ENCODE data around the gene TEX261. TPM values are rescaled to one million over a fixed set of nuclear protein-coding genes. Genes with fewer than 3 reads are reported as not detected.

The TEX261 gene
- total RNA-seq, 1 donor from 2014 or later, result 44.7 TPM

GRCh38 chr2:70986499-70987189, 8.0 kb downstream of the TEX261 start:
- H3K4me3 ChIP-seq (ENCODE audit: insufficient read depth, low read depth, low read length), result no peak overlapping the region
- H3K27ac ChIP-seq (ENCODE audit: low read depth, low read length), result no peak overlapping the region
- no peaks in the 10 kb centered on the region for H3K27me3 ChIP-seq (ENCODE audit: insufficient read depth, low read length)
- Mint-ChIP-seq H3K27ac (ENCODE audit: unreplicated experiment) (no peak overlapping the region), H3K27me3 (ENCODE audit: low read depth, unreplicated experiment) (peaks cover 5% of the 10 kb centered on the region), H3K4me1 (ENCODE audit: low read depth, unreplicated experiment) (no peaks in the 10 kb centered on the region), H3K36me3 (ENCODE audit: low read depth, unreplicated experiment) (peaks cover 24% of the 10 kb centered on the region), H3K9me3 (ENCODE audit: unreplicated experiment) (no peaks in the 10 kb centered on the region), H3K4me3 (ENCODE audit: unreplicated experiment) (no peak overlapping the region)
- peaks cover 12% of the 10 kb centered on the region for H3K36me3 ChIP-seq (ENCODE audit: insufficient read depth, low read length)
- no peaks in the 10 kb centered on the region for H3K4me1 ChIP-seq (ENCODE audit: insufficient read depth, low read length)
- no peak for FAIRE-seq
- H4K20me1 ChIP-seq (ENCODE audit: insufficient read depth, low read length), result peaks cover 51% of the 10 kb centered on the region
- no peak overlapping the region for H2AFZ ChIP-seq (ENCODE audit: low read depth, low read length)
- H3K79me2 ChIP-seq (ENCODE audit: insufficient read depth, low read length), result peaks cover 12% of the 10 kb centered on the region
- H3K4me2 ChIP-seq (ENCODE audit: low read length), result no peak overlapping the region
- H3K9ac ChIP-seq (ENCODE audit: low read length), result no peak overlapping the region
- H3K9me3 ChIP-seq (ENCODE audit: insufficient read depth, low read depth, low read length), result no peaks in the 10 kb centered on the region
- DNase-seq (ENCODE audit: low read depth), result no peak
- TF ChIP-seq CTCF (IDR thresholded peaks at IDR 0.05; ENCODE audit: insufficient read depth, low read depth, low read length) (no peak), EZH2 (IDR thresholded peaks at IDR 0.05; ENCODE audit: insufficient read depth, low read length) (no peak)

DNA sequence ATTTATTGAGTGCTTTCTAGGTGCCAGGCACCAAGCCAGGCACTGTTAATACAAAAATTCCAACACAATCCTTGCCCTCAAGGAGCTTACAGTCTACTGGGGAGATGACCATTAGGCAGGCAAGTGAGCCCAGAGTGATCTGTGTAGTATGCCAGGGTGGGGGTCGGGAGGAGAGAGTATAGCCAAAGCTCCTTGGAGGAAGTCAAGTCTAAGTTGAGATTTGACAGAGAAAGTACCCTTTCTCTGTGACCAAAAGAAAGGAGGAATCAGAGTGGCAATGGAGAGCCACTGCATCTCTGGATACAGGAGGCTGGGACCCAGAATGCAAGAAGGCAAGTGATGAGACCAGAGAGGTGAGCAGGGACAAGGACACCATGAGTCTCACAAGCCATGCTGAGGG, 8.7 kb downstream of the TEX261 start:
- H3K4me3 ChIP-seq (ENCODE audit: insufficient read depth, low read depth, low read length), result no peak overlapping the region
- Mint-ChIP-seq H3K36me3 (ENCODE audit: low read depth, unreplicated experiment) (peaks cover 24% of the 10 kb centered on the region), H3K27me3 (ENCODE audit: low read depth, unreplicated experiment) (peaks cover 5% of the 10 kb centered on the region), H3K4me1 (ENCODE audit: low read depth, unreplicated experiment) (no peaks in the 10 kb centered on the region), H3K4me3 (ENCODE audit: unreplicated experiment) (no peak overlapping the region), H3K9me3 (ENCODE audit: unreplicated experiment) (no peaks in the 10 kb centered on the region), H3K27ac (ENCODE audit: unreplicated experiment) (no peak overlapping the region)
- no peak overlapping the region for H3K4me2 ChIP-seq (ENCODE audit: low read length)
- H3K27me3 ChIP-seq (ENCODE audit: insufficient read depth, low read length), result no peaks in the 10 kb centered on the region
- H3K4me1 ChIP-seq (ENCODE audit: insufficient read depth, low read length), result no peaks in the 10 kb centered on the region
- H3K36me3 ChIP-seq (ENCODE audit: insufficient read depth, low read length), result peaks cover 9% of the 10 kb centered on the region
- FAIRE-seq (no peak), DNase-seq (ENCODE audit: low read depth) (no peak)
- TF ChIP-seq CTCF (IDR thresholded peaks at IDR 0.05; ENCODE audit: insufficient read depth, low read depth, low read length), result no peak
- TF ChIP-seq EZH2 (IDR thresholded peaks at IDR 0.05; ENCODE audit: insufficient read depth, low read length), result no peak
- no peaks in the 10 kb centered on the region for H3K9me3 ChIP-seq (ENCODE audit: insufficient read depth, low read depth, low read length)
- no peak overlapping the region for H3K27ac ChIP-seq (ENCODE audit: low read depth, low read length)
- H3K9ac ChIP-seq (ENCODE audit: low read length), result no peak overlapping the region
- no peak overlapping the region for H2AFZ ChIP-seq (ENCODE audit: low read depth, low read length)
- peaks cover 45% of the 10 kb centered on the region for H4K20me1 ChIP-seq (ENCODE audit: insufficient read depth, low read length)
- peaks cover 5% of the 10 kb centered on the region for H3K79me2 ChIP-seq (ENCODE audit: insufficient read depth, low read length)

- Mint-ChIP-seq H3K4me3 (ENCODE audit: unreplicated experiment) (no peak overlapping the region), H3K27me3 (ENCODE audit: low read depth, unreplicated experiment) (peaks cover 5% of the 10 kb centered on the region), H3K4me1 (ENCODE audit: low read depth, unreplicated experiment) (no peaks in the 10 kb centered on the region), H3K36me3 (ENCODE audit: low read depth, unreplicated experiment) (peaks cover 24% of the 10 kb centered on the region), H3K9me3 (ENCODE audit: unreplicated experiment) (no peaks in the 10 kb centered on the region), H3K27ac (ENCODE audit: unreplicated experiment) (no peak overlapping the region)
- H4K20me1 ChIP-seq (ENCODE audit: insufficient read depth, low read length), result peaks cover 39% of the 10 kb centered on the region
- H3K4me1 ChIP-seq (ENCODE audit: insufficient read depth, low read length), result no peaks in the 10 kb centered on the region
- H3K27me3 ChIP-seq (ENCODE audit: insufficient read depth, low read length), result no peaks in the 10 kb centered on the region
- H3K79me2 ChIP-seq (ENCODE audit: insufficient read depth, low read length), result no peaks in the 10 kb centered on the region
- H3K27ac ChIP-seq (ENCODE audit: low read depth, low read length), result no peak overlapping the region
- no peak for FAIRE-seq
- no peak overlapping the region for H3K4me2 ChIP-seq (ENCODE audit: low read length)
- H2AFZ ChIP-seq (ENCODE audit: low read depth, low read length), result no peak overlapping the region
- no peak for DNase-seq (ENCODE audit: low read depth)
- TF ChIP-seq EZH2 (IDR thresholded peaks at IDR 0.05; ENCODE audit: insufficient read depth, low read length), result no peak
- H3K9me3 ChIP-seq (ENCODE audit: insufficient read depth, low read depth, low read length), result no peaks in the 10 kb centered on the region
- H3K36me3 ChIP-seq (ENCODE audit: insufficient read depth, low read length), result peaks cover 7% of the 10 kb centered on the region
- H3K4me3 ChIP-seq (ENCODE audit: insufficient read depth, low read depth, low read length), result no peak overlapping the region
- no peak overlapping the region for H3K9ac ChIP-seq (ENCODE audit: low read length)
These were observed 9.4 kb downstream of the TEX261 start for GRCh38 chr2:70985283-70985688.
